ENCODE results near the gene COA8. TPM values are rescaled to one million over a fixed set of nuclear protein-coding genes. Genes with fewer than 3 reads are reported as not detected.

COA8 gene
- total and polyA plus RNA-seq, 10 of the 15 experiments (the other 5 are each of a cell fraction or from before 2014, with no cell fraction given) = 6.1 to 69.5 (median 25.8) TPM

GRCh38 chr14:103518422-103519042 lies 44.2 kb upstream of the COA8 start:
- Histone ChIP-seq H2AFZ (ENCODE audit: control insufficient read depth, low read depth, low read length) (no peak overlapping the region), H3K79me2 (ENCODE audit: control insufficient read depth, insufficient read depth, low read length) (no peaks in the 10 kb centered on the region), H3K9me3 (replicated peaks; ENCODE audit: control insufficient read depth, insufficient read depth, low read length) (no peaks in the 10 kb centered on the region), H3K36me3 (ENCODE audit: control insufficient read depth in 2 of 2, insufficient read depth in 2 of 2, low read length in 1 of 2) (no peaks in the 10 kb centered on the region), H3K4me3 (no peak overlapping the region), H3K27ac (ENCODE audit: control insufficient read depth, insufficient read depth) (no peak overlapping the region), H4K20me1 (ENCODE audit: control insufficient read depth, insufficient read depth) (no peaks in the 10 kb centered on the region), H3K27me3 (replicated peaks in 1 of 2; ENCODE audit: control insufficient read depth in 2 of 2, insufficient read depth in 2 of 2, low read length in 1 of 2) (peaks cover 2% of the 10 kb centered on the region in 2 experiments; a peak in 2 of 4 replicates), H3K4me2 (ENCODE audit: control insufficient read depth, insufficient read depth) (no peak overlapping the region), H3K4me1 (ENCODE audit: control insufficient read depth, insufficient read depth, low read length) (peaks cover 25% of the 10 kb centered on the region), H3K9ac (ENCODE audit: control insufficient read depth, insufficient read depth, low read length) (no peak overlapping the region)
- SMC1A ChIA-PET (ENCODE audit: uncharacterized antibody, unreplicated experiment) = interaction anchor here (0.7 to 3.0 kb wide), 7 partner anchors 9 to 43 kb away, joined by 3 to 13 read pairs (median 3); partner anchors contain the start of gene TRMT61A
- FAIRE-seq (peak; percentile 71), ATAC-seq (peak; percentile 71), DNase-seq (ENCODE audit: low read depth, low spot score) (no peak)
- 17% methylated on average over 8 of the region's 9 CpGs for WGBS (ENCODE audit: insufficient coverage, insufficient replicate concordance, low lambda C conversion rate, missing lambda C conversion rate)
- intact Hi-C loops (cut with micrococcal nuclease; ENCODE audit: unreplicated experiment) (loop anchor here (1.0 kb wide), 1 partner anchor 28 kb away; no protein-coding TSS in a partner anchor), in situ Hi-C loops (cut with MboI) (loop anchor here (5.0 kb wide), 1 partner anchor 39 kb away; no protein-coding TSS in a partner anchor)
- RAD21 ChIA-PET (ENCODE audit: unreplicated experiment) = interaction anchor here (1.0 to 2.2 kb wide), 6 partner anchors 10 to 223 kb away, joined by 3 to 25 read pairs (median 7); partner anchors contain the start of gene TRMT61A
- BruUV-seq (replicated peaks) = no TSS peak
- POLR2A ChIA-PET = interaction anchor here (0.5 kb wide), 1 partner anchor 11 kb away, joined by 3 read pairs; no protein-coding TSS in a partner anchor
- TF ChIP-seq, protein P1, sequence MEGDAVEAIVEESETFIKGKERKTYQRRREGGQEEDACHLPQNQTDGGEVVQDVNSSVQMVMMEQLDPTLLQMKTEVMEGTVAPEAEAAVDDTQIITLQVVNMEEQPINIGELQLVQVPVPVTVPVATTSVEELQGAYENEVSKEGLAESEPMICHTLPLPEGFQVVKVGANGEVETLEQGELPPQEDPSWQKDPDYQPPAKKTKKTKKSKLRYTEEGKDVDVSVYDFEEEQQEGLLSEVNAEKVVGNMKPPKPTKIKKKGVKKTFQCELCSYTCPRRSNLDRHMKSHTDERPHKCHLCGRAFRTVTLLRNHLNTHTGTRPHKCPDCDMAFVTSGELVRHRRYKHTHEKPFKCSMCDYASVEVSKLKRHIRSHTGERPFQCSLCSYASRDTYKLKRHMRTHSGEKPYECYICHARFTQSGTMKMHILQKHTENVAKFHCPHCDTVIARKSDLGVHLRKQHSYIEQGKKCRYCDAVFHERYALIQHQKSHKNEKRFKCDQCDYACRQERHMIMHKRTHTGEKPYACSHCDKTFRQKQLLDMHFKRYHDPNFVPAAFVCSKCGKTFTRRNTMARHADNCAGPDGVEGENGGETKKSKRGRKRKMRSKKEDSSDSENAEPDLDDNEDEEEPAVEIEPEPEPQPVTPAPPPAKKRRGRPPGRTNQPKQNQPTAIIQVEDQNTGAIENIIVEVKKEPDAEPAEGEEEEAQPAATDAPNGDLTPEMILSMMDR (IDR thresholded peaks at IDR 0.05 in 2 of 3, conservative IDR thresholded peaks at IDR 0.05 in 1 of 3; ENCODE audit: control insufficient read depth in 2 of 3, extremely low read depth in 1 of 3, insufficient read depth in 1 of 3, low read depth in 3 of 3, low read length in 3 of 3) = peak; percentile 85 to 94 (median 86)
- TF ChIP-seq SMC3 (IDR thresholded peaks at IDR 0.05; ENCODE audit: borderline replicate concordance, low read length) = peak; percentile 93
- no peak for TF ChIP-seq CREM (IDR thresholded peaks at IDR 0.05; ENCODE audit: low read depth)
- 0 out of 2 replicates have a peak, but pooled peaks have one; percentile 53 for TF ChIP-seq YY1 (IDR thresholded peaks at IDR 0.05; ENCODE audit: low read depth, low read length)
- no peak for TF ChIP-seq SIN3A (IDR thresholded peaks at IDR 0.05; ENCODE audit: low read depth, low read length)
- peak; percentile 81 for TF ChIP-seq RAD21 (IDR thresholded peaks at IDR 0.05; ENCODE audit: insufficient read depth, low read depth, low read length)
- TF ChIP-seq, protein P2, sequence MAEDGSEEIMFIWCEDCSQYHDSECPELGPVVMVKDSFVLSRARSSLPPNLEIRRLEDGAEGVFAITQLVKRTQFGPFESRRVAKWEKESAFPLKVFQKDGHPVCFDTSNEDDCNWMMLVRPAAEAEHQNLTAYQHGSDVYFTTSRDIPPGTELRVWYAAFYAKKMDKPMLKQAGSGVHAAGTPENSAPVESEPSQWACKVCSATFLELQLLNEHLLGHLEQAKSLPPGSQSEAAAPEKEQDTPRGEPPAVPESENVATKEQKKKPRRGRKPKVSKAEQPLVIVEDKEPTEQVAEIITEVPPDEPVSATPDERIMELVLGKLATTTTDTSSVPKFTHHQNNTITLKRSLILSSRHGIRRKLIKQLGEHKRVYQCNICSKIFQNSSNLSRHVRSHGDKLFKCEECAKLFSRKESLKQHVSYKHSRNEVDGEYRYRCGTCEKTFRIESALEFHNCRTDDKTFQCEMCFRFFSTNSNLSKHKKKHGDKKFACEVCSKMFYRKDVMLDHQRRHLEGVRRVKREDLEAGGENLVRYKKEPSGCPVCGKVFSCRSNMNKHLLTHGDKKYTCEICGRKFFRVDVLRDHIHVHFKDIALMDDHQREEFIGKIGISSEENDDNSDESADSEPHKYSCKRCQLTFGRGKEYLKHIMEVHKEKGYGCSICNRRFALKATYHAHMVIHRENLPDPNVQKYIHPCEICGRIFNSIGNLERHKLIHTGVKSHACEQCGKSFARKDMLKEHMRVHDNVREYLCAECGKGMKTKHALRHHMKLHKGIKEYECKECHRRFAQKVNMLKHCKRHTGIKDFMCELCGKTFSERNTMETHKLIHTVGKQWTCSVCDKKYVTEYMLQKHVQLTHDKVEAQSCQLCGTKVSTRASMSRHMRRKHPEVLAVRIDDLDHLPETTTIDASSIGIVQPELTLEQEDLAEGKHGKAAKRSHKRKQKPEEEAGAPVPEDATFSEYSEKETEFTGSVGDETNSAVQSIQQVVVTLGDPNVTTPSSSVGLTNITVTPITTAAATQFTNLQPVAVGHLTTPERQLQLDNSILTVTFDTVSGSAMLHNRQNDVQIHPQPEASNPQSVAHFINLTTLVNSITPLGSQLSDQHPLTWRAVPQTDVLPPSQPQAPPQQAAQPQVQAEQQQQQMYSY (CRISPR knock-in tag; IDR thresholded peaks at IDR 0.05) = no peak
- TF ChIP-seq BMI1 (IDR thresholded peaks at IDR 0.05; ENCODE audit: borderline replicate concordance) = no peak
- CTCF ChIA-PET = interaction anchor here (0.5 to 6.5 kb wide), 19 partner anchors 8 to 164 kb away, joined by 3 to 53 read pairs (median 3); partner anchors contain the start of gene TRMT61A
